CD4-positive, CD25-positive, alpha-beta regulatory T cell (primary cell): ENCODE data around the gene OCSTAMP. TPM values are rescaled to one million over a fixed set of nuclear protein-coding genes. Genes with fewer than 3 reads are reported as not detected.

ENCODE experiments used
- ATAC-seq, 2 donors: fragments of 150-1000 bp; cut with Tn5 transposase; one replicate each; pipeline ENCODE4 v1.10.0; 2021; ENCODE audit warnings: low read depth in 2 of 2, moderate number of reproducible peaks in 2 of 2, moderate library complexity in 1 of 2
- DNase-seq, 3 donors: peaks; one replicate each; pipeline versions ENCODE4 v3.0.0 to v3.0.0-alpha.2; 2012 to 2022; ENCODE audit warnings: mixed read lengths in 1 of 3
- H3K27ac ChIP-seq: one replicate; pipeline ENCODE4 v1.7.0; 2013; ENCODE audit warnings: mild to moderate bottlenecking, low read length; ENCODE audit not compliant: insufficient read depth, poor library complexity, severe bottlenecking
- H3K27me3 ChIP-seq: one replicate; pipeline ENCODE4 v1.7.0; 2013; ENCODE audit warnings: low read length; ENCODE audit not compliant: control insufficient read depth, insufficient read depth
- H3K36me3 ChIP-seq: one replicate; pipeline ENCODE4 v1.7.0; 2013; ENCODE audit warnings: mild to moderate bottlenecking, low read length, moderate library complexity; ENCODE audit not compliant: control insufficient read depth, insufficient read depth
- H3K4me1 ChIP-seq: 2 replicates; pipeline ENCODE4 v1.7.0; 2013; ENCODE audit warnings: mild to moderate bottlenecking, low read length; ENCODE audit not compliant: insufficient read depth, control insufficient read depth, poor library complexity, severe bottlenecking
- H3K4me3 ChIP-seq: one replicate; pipeline ENCODE4 v1.7.0; 2013; ENCODE audit warnings: low read depth, mild to moderate bottlenecking, low read length, moderate library complexity
- H3K9me3 ChIP-seq, 2 experiments: 1 replicate in 1 of 2; 2 replicates in 1 of 2; pipeline ENCODE4 v1.7.0; 2013; ENCODE audit warnings: low read length in 2 of 2, mild to moderate bottlenecking in 1 of 2, moderate library complexity in 1 of 2; ENCODE audit not compliant: control insufficient read depth in 2 of 2
- H3K27ac Mint-ChIP-seq, 3 donors: one replicate each; pipeline ENCODE4 v1.8.0; 2020 to 2022; ENCODE audit warnings: mild to moderate bottlenecking in 3 of 3, mixed read lengths in 3 of 3, moderate library complexity in 2 of 3
- H3K27me3 Mint-ChIP-seq: one replicate; pipeline ENCODE4 v1.8.0; 2022; ENCODE audit warnings: mild to moderate bottlenecking, mixed read lengths
- H3K36me3 Mint-ChIP-seq: one replicate; pipeline ENCODE4 v1.8.0; 2020; ENCODE audit warnings: mixed read lengths
- H3K4me1 Mint-ChIP-seq, 4 donors: one replicate each; pipeline ENCODE4 v1.8.0; 2020 to 2022; ENCODE audit warnings: mixed read lengths in 4 of 4, mild to moderate bottlenecking in 1 of 4
- H3K4me3 Mint-ChIP-seq, 4 donors: one replicate each; pipeline ENCODE4 v1.8.0; 2020 to 2022; ENCODE audit warnings: mild to moderate bottlenecking in 4 of 4, mixed read lengths in 4 of 4, moderate library complexity in 3 of 4
- H3K9me3 Mint-ChIP-seq, 7 donors: one replicate each; pipeline ENCODE4 v1.8.0; 2020 to 2022; ENCODE audit warnings: mixed read lengths in 7 of 7, mild to moderate bottlenecking in 3 of 7, moderate library complexity in 2 of 7
- polyA plus RNA-seq, 4 donors: library from polyadenylated mRNA; unstranded; fragments of 300-500 nt; fragmentation: Illumina TruSeq; gene quantifications; one replicate each; pipeline ENCODE4 v1.2.3, GENCODE V29; 2021
- total RNA-seq: library from RNA; stranded (reverse); gene quantifications from one replicate; pipeline ENCODE4 v1.2.3, GENCODE V29; 2022

Gene OCSTAMP
- total and polyA plus RNA-seq, 5 donors from 2014 or later, result not detected

DNA sequence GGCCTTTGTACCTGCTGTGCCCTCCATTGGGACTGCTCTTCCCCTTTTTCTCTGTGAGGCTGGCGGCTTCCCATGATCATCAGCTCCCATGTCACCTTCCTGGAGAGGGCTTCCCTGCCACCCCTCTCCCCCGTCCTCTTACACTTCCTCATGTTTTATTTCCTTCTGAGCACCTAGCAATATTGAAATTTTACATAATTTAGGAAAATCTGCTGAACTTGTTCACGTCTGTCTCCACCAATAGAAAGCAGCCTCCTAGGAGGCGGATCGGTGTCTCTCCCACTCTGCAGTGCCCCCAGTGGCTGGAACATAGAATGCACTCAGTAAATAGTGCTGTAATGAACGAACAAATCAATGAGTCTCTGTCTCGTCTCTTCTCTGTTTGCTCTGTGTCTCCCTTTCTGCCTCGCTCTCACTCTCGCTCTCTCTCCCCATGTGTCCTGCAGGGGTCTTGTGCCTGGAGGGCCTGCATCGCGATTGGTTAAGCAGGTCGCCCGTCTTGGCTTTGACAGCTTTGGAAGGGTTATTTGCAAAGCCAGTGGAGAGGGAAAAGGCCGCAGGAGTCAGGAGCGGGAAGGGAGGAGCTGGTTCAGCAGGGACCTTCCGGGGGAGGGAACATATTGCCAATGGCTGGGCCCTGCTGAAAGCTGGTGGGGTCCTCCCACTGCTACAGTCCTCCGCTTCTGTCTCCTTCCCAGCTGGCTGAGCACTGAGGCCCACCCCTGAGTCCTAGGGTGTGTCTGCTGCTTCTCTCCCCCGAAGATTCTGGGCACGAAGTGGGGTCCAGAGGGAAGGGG is 12.1 kb upstream of the OCSTAMP start:
- Histone ChIP-seq H3K36me3 (no peaks in the 10 kb centered on the region), H3K27ac (no peak overlapping the region), H3K27me3 (peaks cover 1% of the 10 kb centered on the region), H3K4me1 (no peaks in the 10 kb centered on the region), H3K4me3 (peak overlapping the region; percentile 21), H3K9me3 (no peaks in the 10 kb centered on the region)
- peak; percentile 11 to 52 (median 22) for DNase-seq
- Mint-ChIP-seq H3K27me3 (peaks cover 4% of the 10 kb centered on the region), H3K27ac (no peak overlapping the region), H3K9me3 (no peaks in the 10 kb centered on the region), H3K4me1 (peaks cover 0 to 6% (median 2%) of the 10 kb centered on the region in 4 donors), H3K36me3 (no peaks in the 10 kb centered on the region), H3K4me3 (no peak overlapping the region)
- ATAC-seq, result peak; percentile 64

DNA sequence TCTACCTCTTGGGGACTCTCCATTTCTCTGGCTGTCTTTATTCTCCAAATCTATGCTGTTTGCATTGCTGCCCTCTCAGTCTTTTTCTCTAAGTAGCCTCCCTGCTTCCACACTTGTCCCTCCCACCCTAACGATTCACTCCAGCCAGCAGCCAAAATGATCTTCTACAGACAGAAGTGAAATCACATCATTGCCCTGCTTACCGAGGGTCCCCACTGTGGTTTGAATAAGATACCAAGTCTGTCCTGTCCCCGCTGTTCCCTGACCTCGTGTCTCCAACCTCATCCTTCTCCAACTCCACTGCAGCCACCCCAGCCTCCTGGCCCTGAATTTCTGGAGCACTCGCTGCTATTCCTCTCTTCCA is 11.5 kb upstream of the OCSTAMP start:
- ATAC-seq (no peak), DNase-seq (no peak)
- Mint-ChIP-seq H3K4me3 (no peak overlapping the region), H3K36me3 (no peaks in the 10 kb centered on the region), H3K27me3 (peaks cover 4% of the 10 kb centered on the region), H3K9me3 (no peaks in the 10 kb centered on the region), H3K27ac (no peak overlapping the region), H3K4me1 (peaks cover 0 to 6% (median 2%) of the 10 kb centered on the region in 4 donors)
- H3K27me3 ChIP-seq, result no peaks in the 10 kb centered on the region
- peak overlapping the region; percentile 21 for H3K4me3 ChIP-seq
- H3K27ac ChIP-seq, result no peak overlapping the region
- H3K4me1 ChIP-seq, result no peaks in the 10 kb centered on the region
- no peaks in the 10 kb centered on the region for H3K9me3 ChIP-seq
- no peaks in the 10 kb centered on the region for H3K36me3 ChIP-seq

DNA sequence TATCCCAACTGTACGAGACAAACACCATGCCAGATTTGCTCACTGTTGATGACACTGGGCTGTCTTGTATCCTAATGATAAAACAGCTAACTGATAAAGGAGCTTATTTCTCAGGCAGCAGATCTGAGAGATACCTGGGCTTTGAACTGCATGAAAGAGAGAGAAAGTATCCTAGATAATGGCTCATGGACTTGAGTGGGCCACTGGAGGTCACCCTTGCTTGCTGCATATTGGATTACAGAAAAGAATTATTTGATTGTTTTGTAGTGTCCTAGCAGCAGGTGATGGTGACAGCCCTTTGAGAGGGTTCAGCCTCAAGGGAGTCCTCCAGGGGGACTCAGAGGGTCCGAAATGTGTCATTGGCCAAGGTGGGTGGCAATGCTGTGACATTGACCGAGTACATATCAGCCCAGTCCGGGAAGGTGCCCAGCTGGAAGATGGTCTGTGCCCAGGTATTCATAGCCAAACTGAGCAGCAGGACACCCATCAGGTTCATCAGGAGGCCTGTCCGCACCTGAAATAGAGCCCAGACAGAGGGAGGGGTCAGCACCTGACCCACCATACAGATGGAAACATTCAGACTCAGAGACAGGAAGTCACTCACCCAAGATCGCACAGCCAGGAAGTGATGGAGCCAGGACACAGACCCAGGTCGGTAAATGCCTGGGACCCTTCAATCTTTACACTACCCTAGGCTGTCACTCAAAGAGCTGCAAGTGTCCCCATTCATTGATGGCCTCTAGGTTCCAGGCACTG is 9.4 kb upstream of the OCSTAMP start:
- no peaks in the 10 kb centered on the region for H3K4me1 ChIP-seq
- ATAC-seq, result no peak
- Mint-ChIP-seq H3K27ac (no peak overlapping the region), H3K36me3 (no peaks in the 10 kb centered on the region), H3K4me3 (no peak overlapping the region), H3K4me1 (peaks cover 0 to 6% (median 4%) of the 10 kb centered on the region in 4 donors), H3K27me3 (peaks cover 4% of the 10 kb centered on the region), H3K9me3 (no peaks in the 10 kb centered on the region)
- no peaks in the 10 kb centered on the region for H3K36me3 ChIP-seq
- no peak overlapping the region for H3K27ac ChIP-seq
- no peaks in the 10 kb centered on the region for H3K27me3 ChIP-seq
- no peaks in the 10 kb centered on the region for H3K9me3 ChIP-seq
- DNase-seq, result no peak
- H3K4me3 ChIP-seq, result no peak overlapping the region

DNA sequence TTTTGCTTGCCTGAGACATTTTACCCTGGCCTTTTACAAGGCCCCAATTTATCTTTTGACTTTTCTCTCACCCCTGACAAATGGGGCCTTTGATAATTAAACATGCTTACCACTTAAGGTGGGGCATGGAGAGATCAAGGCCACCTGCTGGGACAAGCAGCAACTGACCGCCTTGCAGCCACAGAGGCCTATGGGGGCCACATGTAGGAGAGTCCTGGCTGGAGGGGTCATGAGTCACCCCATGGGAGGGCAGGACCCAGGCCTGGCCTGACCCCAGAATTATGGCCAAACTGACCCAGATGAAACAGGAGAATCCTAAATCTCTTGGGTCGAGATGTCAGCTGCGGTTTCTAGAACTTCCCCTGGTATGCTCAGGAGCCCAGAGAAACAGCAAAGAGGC is 8.5 kb upstream of the OCSTAMP start:
- Histone ChIP-seq H3K4me3 (no peak overlapping the region), H3K36me3 (no peaks in the 10 kb centered on the region), H3K9me3 (no peaks in the 10 kb centered on the region), H3K4me1 (no peaks in the 10 kb centered on the region), H3K27ac (no peak overlapping the region), H3K27me3 (no peaks in the 10 kb centered on the region)
- H3K36me3 Mint-ChIP-seq, result no peaks in the 10 kb centered on the region
- peaks cover 4% of the 10 kb centered on the region for H3K27me3 Mint-ChIP-seq
- peaks cover 0 to 6% (median 4%) of the 10 kb centered on the region in 4 donors for H3K4me1 Mint-ChIP-seq
- no peak overlapping the region for H3K4me3 Mint-ChIP-seq
- no peak for ATAC-seq
- no peaks in the 10 kb centered on the region for H3K9me3 Mint-ChIP-seq
- no peak overlapping the region for H3K27ac Mint-ChIP-seq
- DNase-seq, result no peak

DNA sequence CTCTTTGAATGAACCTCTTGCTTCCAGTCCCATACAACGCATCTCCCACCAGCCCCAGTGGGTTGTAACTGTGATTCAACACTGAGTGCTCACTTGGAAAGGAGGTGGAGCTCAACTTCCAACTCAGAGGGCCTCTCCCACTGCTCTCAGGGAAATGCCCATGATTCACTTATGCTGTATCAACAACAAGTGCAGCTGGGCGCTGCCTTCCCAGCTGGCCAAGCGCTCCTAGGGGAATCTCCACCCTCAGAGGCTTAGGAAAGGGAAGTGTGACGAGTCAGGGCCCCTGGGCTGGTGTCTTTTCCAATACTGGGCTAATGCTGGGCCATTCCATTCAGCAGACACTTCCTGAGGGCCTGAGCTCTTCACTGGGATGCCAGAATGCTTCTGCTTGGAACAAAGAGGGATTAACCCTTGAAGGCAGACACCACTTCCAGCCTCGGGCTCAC is 8.1 kb upstream of the OCSTAMP start:
- no peaks in the 10 kb centered on the region for H3K36me3 Mint-ChIP-seq
- no peak for DNase-seq

DNA sequence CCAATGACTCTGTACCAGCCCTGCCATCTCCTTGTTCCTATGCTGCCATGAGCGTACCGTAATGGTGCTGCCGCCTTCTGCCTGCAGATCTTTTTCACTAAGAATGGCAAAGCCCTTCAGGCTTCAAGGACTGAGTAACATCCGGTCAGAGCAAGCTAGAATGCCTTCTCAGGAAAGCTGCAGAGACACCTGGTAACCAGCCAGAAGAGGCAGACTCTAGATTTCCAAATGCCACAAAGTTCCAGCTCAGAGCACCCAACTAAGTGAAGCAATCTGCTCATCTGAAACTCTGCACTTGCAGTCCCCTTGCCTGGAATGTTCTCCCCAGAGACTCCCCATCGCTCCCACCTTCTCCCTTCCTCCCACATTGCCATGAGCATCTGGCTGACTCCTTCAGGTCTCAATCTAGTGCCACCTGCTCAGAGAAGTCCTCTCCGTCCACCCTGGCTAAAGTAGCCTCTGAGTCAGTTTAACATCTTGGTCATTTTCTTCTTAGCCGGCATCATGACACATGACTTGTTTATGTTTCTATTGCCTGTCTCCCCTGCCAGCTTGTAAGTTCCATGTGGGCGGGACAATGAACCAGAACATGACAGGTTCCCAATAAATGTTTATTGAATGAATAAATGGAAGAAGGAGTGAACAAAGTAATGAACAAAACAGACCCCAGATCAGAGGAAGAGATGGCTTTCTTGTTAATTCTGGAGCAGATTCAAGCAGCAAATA is 6.9 kb upstream of the OCSTAMP start:
- Histone ChIP-seq H3K36me3 (no peaks in the 10 kb centered on the region), H3K4me3 (no peak overlapping the region), H3K4me1 (peaks cover 10% of the 10 kb centered on the region), H3K27me3 (no peaks in the 10 kb centered on the region), H3K27ac (no peak overlapping the region), H3K9me3 (no peaks in the 10 kb centered on the region)
- Mint-ChIP-seq H3K36me3 (no peaks in the 10 kb centered on the region), H3K4me3 (no peak overlapping the region), H3K9me3 (no peaks in the 10 kb centered on the region), H3K27ac (no peak overlapping the region), H3K27me3 (peaks cover 4% of the 10 kb centered on the region), H3K4me1 (peaks cover 0 to 15% (median 14%) of the 10 kb centered on the region in 4 donors)
- DNase-seq (no peak), ATAC-seq (no peak)

More for the DNA sequence above, 8.1 kb upstream of the OCSTAMP start:
- ATAC-seq, result peak in 1 of 2 donors; percentile 21
- Mint-ChIP-seq H3K9me3 (no peaks in the 10 kb centered on the region), H3K4me3 (no peak overlapping the region), H3K4me1 (peaks cover 0 to 6% (median 4%) of the 10 kb centered on the region in 4 donors), H3K27ac (no peak overlapping the region), H3K27me3 (peaks cover 4% of the 10 kb centered on the region)
- H3K4me3 ChIP-seq, result no peak overlapping the region
- no peaks in the 10 kb centered on the region for H3K9me3 ChIP-seq
- H3K36me3 ChIP-seq, result no peaks in the 10 kb centered on the region
- H3K4me1 ChIP-seq, result no peaks in the 10 kb centered on the region
- no peaks in the 10 kb centered on the region for H3K27me3 ChIP-seq
- no peak overlapping the region for H3K27ac ChIP-seq

DNA sequence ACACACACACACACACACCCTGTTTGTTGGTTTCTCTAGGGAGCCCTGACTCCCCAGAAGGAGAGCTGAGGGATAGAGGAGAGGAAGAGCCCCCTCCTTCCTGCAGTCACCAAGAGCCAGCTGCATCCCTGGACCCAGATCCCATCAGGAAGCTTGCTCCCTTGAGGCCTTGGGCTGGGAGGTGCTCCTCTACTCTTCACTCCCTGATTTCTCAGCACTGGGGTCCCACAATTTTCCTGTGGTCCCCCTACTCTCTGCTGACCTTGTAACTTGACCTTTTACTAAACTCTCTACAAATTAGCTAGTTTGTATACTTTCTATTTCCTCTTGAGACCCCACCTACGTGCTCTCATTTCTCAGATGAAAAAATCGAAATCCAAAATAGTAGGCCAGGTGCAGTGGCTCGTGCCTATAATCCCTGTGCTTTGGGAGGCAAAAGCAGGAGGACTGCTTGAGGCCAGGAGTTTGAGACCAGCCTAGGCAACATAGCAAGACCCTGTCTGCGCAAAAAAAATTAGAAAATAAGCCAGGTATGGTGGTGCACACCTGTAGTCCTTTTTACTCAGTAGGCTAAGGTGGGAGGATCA is 5.0 kb upstream of the OCSTAMP start:
- no peak overlapping the region for H3K4me3 ChIP-seq
- DNase-seq (no peak), ATAC-seq (no peak)
- Mint-ChIP-seq H3K9me3 (no peaks in the 10 kb centered on the region), H3K4me1 (peaks cover 0 to 17% (median 13%) of the 10 kb centered on the region in 4 donors), H3K27ac (peak overlapping the region in 1 of 3 donors; percentile 31), H3K27me3 (peaks cover 4% of the 10 kb centered on the region), H3K4me3 (no peak overlapping the region), H3K36me3 (no peaks in the 10 kb centered on the region)
- no peaks in the 10 kb centered on the region for H3K9me3 ChIP-seq
- H3K36me3 ChIP-seq, result no peaks in the 10 kb centered on the region
- peaks cover 13% of the 10 kb centered on the region for H3K4me1 ChIP-seq
- no peaks in the 10 kb centered on the region for H3K27me3 ChIP-seq
- H3K27ac ChIP-seq, result no peak overlapping the region
